DND-41 (cell line): Measurements from ENCODE around the gene CLEC4D.

Experiments
- CTCF ChIP-seq: IDR thresholded peaks from 2 replicates; pipeline ENCODE4 v1.5.1; 2012; ENCODE audit warnings: borderline replicate concordance, low read length, moderate library complexity, mild to moderate bottlenecking; ENCODE audit not compliant: poor library complexity, severe bottlenecking; ENCODE audit errors: extremely low read depth
- EZH2 ChIP-seq: IDR thresholded peaks from 3 replicates; pipeline ENCODE4 v1.6.1; 2012; ENCODE audit warnings: borderline replicate concordance, low read depth, mild to moderate bottlenecking, moderate library complexity, low read length, inconsistent platforms; ENCODE audit not compliant: severe bottlenecking

- no peak for TF ChIP-seq CTCF
- no peak for TF ChIP-seq EZH2
Observed at GRCh38 chr12:8501720-8502119, 11.6 kb upstream of the CLEC4D start.
